Measurements from ENCODE around the gene HOXB4.

Gene HOXB4

GRCh38 chr17:48577946-48578615, at the start of gene HOXB4:
TSS of gene HOXB4 (minus strand) at chr17:48578350. CDS start at chr17:48578319, 31 bp downstream.
- DNase-seq, result no peak

GRCh38 chr17:48627118-48627597, 49.0 kb upstream of the HOXB4 start:
- no peak for DNase-seq

GRCh38 chr17:48626245-48627117, 48.3 kb upstream of the HOXB4 start, which contains the start of gene HOXB9:
TSS of gene HOXB9 (minus strand) at chr17:48626358. CDS start at chr17:48626269, 89 bp downstream.
- DNase-seq, result no peak

DNA sequence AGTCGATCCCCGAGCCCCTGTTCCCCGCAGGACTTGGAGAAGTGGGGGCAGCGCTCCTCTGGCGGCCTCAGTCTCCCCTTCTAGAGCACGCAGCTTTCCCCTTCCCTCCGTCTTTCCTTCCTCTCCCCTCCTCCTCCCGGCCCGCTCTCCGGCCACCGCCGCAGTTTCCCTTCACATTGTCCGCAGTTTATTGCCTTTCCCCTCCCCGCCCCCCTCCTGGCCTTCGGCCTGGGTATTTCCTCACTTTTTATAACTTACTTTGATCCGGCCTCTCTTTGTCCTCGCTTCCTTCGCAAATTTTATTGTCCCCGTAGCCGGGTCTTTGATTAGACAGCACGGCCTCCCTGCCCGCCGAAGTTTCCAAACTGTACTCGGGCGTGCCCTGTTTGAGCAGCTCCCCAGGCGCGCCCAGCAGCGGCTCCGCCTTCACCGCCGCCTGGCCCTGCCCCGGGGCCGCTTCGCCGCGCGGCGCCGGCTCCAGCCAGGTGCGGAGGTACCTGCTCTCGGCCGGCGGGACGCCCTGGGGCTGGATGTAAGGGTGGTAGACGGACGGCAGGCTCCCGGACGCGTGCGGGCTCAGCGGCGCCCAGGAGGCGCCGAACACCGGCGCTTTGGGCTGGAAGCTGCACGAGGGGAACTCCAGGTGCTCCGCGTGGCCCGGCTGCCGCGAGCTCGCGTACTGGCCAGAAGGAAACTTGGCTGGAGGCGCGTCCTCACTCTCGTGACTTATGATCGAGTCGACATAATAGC, 47.5 kb upstream of the HOXB4 start:
- DNase-seq, result no peak

DNA sequence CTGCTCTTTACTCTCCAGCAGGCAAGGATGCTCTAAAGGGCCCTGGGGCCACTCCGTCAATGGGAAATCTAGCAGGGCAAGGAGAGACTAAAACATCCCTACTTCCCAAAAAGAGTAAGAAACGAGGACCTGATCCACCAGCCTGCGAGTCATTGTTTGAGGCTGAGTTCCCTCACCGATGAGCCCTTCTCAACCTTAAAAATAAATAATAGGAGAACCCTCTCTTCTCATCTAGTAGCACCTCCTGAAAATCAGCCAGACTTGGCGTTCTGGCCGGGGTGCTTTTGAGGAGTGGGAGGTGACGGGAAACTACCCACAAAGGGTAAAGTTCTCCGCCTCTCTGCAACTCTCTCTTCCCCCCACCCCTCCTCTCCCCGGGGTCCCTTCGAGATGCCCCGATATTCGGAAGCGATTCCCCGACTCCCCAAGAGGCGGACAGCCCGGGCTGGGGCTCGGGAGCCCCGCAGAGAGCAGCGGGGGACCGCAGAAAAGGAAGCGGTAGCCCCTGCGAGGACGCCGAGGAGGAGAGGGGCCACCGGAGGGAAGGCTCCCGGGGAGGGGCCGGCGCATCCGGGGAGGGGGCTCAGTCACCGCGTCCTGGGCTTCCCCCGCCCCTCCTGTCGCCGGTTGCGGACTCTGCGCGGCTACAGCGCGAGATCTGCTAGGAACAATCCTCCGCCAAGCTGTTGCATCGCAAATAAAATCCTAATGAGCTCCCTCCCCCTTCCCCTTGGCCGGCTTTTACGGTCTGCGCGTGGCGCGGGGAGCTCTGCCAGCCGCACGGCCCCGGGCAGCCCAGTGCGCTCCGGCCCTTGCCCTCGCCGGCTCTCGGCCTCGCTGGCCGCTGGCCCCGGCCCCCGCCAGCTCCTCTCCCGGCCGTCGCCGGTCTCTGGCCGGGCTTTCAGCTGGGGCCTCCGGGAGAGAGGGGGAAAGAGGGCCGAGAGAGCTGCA, 46.7 kb upstream of the HOXB4 start:
- DNase-seq, result no peak

- DNase-seq, result no peak
Measured at GRCh38 chr17:48624118-48624517, 46.0 kb upstream of the HOXB4 start.

DNA sequence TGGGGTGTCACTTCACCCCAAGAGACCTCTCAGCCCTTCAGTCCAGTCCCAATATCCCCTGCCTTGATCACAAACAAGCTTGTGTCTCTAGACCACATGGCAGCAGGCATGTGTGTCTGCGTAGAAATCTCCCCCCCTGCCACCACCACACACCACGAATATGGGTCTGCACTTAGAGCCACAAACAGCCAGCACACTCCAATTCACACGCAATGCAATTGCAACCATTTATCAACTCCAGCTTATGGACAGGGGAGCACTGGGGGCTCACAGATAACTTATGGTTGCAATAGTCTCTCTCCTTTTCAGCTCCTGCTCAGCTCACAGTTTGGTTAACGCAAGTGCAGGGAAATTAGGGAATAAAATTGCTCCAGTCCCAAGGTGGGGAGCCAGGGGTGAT, 45.4 kb upstream of the HOXB4 start:
- no peak for DNase-seq

GRCh38 chr17:48622857-48623256, 44.7 kb upstream of the HOXB4 start:
- DNase-seq, result no peak

DNA sequence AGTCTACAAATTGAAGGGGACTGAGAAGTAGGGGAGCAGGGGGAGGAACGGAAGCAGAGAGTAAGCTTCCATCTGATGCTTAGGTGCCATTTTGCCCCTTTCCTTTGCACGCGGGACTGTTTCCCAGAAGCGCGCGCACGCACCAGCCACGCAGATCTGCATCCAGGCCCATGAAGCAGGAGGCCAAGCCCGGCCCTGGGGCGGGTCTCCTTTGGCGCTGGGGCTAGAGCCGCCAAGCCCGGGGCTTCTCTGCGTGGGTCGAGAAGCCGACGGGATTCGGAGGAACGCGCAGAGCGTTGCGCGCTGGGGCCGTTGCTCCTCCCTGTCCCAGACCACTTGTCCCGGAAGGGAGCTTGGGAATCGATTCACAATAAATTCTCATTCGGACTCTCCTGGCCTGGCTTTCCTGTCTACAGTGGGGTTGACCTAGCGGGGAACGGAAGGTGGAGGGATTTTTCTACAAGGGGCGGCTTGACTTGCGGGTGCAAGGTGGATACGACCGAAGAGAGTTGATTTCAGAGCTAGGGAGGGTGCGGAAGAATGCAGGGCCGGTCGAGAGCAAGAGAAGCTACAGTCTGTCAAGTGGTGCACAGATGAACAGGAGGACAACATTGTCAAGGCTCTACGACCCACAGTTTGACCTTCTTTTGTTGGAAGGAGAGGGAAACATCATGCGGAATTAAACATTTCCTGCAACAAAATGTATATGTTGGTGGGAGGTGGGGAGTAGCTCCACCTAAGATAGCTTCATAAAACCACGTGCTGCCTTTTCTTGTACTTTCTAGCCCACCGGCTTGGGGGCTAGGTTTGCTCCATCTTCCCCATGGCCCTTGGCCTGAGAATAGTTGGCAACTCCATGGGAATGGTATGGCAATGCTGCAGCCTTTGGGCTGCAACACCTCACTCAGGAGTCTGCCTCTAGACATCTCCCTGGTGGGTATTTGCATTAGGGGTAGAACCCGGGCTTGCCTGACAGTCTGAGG, 43.6 kb upstream of the HOXB4 start:
- DNase-seq, result no peak

DNA sequence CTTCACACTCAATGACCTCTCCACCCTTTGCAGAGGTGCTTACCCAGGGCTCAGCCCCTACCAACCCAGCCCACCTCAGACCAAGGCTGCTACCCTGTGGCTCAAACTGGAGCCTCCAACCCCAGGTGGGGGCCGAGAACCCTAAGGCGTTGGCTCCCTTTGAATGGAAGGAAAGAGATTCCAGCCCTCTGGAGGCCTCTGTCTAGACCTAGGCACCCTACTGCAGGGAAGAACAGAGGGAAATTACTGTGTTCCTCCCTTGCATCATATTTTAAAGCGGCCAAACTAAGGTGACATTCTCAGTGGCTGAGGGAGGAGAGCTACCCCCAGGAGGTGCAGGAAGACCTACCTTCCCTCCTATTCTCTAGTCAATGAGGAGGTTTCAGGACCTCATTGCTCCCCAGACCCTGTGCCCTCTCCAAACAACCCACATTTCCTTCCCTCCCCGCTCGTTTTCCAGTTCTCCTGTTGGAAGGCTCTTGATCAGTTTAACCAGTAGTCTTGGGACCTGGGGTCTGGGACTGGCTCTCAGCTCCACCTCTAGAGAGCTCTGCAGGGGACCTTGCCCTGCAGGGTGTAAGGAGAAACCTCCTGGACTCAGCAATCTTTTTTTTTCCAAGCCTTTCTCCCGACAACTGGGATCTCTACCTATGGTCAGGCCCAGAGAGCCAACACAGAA, 42.5 kb upstream of the HOXB4 start:
- DNase-seq, result no peak

DNA sequence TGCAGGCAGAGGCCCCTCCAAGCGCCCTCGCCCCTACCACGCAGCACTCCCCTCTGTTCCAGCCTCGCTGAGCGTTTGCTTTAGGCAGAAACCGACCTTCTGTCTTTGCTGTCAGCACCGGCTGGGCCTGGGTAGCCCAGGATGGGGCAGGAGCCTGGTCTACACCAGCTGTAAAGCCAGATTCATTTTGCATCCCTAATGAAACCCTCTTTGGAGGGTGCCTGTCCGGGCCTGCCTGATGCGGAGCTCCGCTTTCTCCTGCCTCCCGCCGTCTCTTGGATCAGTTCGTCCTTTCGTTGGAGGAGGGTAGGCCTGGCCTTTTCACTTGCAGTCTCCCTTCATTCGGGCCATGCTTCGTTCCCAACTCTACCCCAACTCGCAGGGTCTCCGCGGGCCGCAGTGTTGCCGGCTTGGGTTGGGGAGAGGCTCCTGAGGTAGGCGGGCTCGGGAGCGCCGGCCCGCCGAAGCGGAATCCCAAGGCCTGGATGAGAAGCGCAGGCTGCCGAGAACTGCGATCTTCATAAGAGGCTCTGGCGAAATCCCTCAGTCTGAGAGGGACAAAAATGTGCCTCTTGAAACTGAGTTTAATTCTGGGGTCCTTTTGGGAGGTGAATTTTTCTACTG, 41.8 kb upstream of the HOXB4 start:
- DNase-seq, result no peak

DNA sequence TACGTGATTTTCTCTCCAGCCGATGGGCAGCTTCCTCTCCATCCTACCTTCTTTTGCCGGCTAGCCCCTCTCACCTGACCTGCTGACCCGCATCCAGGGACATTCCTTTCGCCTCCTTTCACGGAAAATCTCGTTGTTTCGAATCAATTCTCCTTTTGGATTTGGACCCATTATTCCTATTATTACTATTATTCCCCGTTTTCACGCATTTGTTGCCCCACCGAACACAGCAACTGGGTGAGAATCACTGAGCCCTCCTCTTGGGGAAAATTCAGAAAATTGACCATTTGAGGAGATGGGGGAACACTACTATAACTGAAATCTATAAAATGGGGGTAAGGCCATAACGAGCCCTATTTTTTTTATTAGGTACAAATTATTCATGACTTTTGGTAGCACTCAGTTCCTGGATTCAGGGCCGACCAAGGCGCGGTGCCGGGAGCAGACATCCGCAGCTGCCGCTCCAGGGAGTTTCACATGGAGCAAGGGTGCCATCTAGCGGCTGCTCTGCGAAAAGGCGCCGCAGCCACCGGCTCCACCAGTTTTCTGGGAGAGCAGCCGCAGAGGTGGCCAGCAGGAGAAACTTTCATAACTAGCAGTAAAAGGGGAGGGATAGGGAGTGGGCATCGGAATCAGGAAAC, 40.2 kb upstream of the HOXB4 start:
- peak; percentile 85 for DNase-seq

DNA sequence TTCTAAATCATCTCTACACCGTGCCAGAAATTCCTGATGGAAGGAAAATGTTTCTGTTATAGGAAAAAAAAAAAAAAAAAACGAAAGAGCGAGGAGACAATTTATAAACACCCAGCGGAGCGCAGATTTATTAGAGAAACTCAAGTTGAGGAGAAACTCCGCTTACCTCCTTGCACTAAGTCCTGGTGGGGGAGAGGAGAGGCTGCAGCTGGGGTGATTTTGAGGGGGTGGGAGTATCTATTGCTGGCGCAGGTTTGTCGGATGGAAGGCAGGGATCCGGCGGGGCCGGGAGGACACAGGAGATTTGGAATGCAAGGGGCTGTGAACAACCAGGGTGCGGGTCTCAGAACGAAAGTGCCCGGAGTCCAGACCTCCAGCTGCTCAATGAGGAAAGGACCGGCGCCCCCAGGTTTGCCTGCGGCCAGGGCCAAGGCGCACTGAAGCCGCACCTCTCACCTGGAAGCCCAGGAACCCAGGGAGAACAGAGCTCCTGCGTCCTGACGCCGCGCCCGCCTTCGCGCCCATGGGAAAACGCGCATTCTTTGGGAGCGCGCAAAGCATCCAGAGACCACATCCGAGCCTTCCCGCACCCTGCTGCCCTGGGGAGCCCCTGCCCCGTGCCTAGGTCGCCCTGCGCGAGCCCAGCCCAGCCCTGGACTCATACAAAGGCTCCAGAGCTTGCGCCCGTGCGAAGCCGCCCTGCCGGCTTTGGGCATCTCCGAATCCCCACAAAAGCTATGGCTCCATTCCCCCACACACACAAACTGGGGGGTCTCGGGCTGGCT, 39.5 kb upstream of the HOXB4 start:
- no peak for DNase-seq

DNA sequence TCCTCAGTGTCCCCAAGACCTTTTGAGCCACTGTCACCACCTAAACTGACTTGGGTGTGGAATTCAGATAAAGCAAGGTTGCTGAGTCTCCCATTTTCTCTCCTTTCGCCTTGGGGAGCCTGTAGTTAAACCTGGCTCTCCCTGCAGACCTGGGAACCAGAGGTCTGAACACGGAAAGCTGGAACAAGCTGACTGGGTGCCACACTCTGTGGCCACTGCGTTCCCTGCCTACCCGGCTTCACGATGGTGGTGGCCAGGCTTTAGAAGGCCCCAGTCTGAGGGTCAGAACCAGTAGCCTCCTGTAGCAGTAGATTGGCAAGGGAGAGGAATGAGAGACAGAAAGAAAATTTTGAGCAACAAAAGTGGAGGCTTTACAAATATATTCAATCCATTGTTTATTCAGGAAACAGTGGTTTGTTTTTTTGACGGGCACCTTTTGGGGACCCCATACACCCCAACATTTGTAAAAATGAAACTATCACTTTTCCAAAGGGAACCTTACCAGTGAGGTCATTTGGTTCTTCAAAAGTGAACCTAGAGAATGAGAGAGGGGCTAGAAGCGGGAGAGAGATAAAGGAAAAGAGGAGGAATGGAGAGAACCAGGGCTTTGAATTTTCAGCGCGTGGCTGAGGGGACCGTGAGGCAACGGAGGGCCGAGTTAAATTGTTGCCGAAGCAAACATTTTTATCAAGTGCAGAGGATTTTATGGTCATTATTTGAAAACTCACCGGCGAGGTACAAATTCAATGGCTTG, 38.7 kb upstream of the HOXB4 start:
- DNase-seq, result no peak

DNA sequence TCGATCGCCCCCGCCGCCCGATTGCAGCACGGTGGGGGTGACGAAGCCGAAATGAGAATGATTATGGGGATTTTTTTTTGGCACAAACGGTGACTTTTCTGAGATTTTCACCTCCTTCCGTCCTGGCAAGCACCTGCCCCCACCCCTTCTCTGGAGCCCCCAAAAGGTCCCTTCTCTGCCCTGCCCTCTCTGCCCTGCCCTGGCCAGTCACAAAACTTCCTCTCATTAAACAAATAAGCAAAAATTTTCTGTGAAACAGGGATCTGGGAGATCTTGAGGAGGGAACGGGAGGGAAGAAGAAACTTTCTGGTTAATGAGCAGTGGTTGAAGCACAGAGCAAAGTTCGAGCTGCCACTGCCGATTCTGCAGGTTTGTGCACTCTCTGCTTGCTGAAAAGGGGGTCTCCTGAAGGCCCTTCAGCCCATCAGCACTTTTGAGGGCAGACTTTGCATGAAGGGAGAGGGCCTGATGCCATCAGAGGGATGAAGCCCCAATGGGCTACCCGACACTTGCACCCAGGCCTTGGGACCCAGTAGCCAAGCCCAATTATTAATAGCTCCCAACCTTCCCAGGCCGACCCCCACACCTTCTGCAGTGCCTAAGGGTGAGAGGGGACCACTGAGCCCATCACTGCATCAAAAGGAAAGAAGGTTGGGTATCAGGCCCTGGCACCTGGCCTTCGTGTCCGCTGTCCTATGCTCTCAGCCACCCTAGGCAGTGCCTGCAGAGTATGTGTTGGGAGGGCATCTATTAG, 38.0 kb upstream of the HOXB4 start:
- DNase-seq, result no peak

DNA sequence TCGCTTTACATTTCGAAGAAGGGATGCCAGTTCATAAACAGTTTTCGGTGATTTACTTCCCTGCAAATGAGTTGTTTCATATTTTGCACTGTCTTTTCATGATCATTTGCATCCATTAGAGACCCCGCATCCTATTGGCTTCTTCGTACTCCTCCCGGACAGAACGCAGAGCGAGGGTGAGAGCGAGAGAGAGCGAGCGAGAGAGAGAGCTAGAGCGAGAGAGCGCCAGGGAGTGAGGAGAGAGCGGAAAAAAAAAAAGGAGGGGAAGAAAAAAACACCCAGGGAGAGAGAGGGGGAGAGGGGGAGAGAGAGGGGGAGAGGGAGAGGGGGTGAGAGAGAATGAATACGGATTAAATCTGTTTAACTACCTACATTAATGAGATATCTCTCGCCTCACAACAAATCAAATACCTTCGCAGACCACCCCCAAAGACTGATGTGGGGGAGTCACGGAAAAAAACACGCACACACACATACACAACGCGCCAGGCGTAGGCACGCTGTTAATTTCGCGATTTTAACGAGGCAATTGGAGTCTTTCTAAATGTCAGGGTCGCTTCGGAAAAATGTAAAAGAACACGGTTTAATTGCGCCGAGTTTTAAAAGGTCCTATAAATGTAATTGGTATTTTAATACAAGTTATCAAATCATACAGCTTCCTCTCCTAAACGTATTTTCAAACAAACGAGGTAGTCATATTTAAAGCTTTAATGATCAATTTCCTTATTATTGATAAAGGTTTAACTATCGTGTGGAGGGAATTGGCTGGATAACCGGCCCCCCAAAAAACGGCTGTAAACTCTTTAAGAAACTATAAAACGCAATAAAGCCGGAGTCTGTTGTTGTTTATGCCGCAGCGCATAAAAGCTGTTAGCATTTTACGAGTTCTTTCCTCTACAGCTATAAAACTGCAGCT, 37.2 kb upstream of the HOXB4 start, which contains the start of gene HOXB8:
HOXB8 (minus strand) TSS at position 246 of the 916 bp plus-strand sequence. CDS start 588 bp downstream, outside the sequence.
- no peak for DNase-seq
